HG03175 (cell line): ENCODE measurements around the gene CPED1.
A peak's percentile ranks its signal among the peaks of the same experiment; 100 is the strongest.

Experiments used
- ATAC-seq: cut with Tn5 transposase; IDR thresholded peaks from one replicate; pipeline ENCODE4 v1.9.1; 2021; ENCODE audit warnings: mild to moderate bottlenecking, moderate library complexity; ENCODE audit not compliant: unreplicated experiment

The CPED1 gene

GRCh38 chr7:121334875-121335648 lies 346.6 kb downstream of the CPED1 start:
- no peak for ATAC-seq

GRCh38 chr7:121336579-121336978 lies 348.1 kb downstream of the CPED1 start:
- no peak for ATAC-seq

GRCh38 chr7:121337398-121337797 lies 348.9 kb downstream of the CPED1 start:
- ATAC-seq: no peak

- ATAC-seq: peak; percentile 79
Observed at GRCh38 chr7:121339082-121339481, 350.6 kb downstream of the CPED1 start.

- no peak for ATAC-seq
Observed at GRCh38 chr7:121341933-121342332, 353.4 kb downstream of the CPED1 start.

GRCh38 chr7:121342631-121343030 lies 354.1 kb downstream of the CPED1 start:
- no peak for ATAC-seq

GRCh38 chr7:121343302-121343701 lies 354.8 kb downstream of the CPED1 start:
- ATAC-seq: no peak

GRCh38 chr7:121344093-121344492 lies 355.6 kb downstream of the CPED1 start:
- no peak for ATAC-seq

- no peak for ATAC-seq
Observed at GRCh38 chr7:121344497-121344896, 356.0 kb downstream of the CPED1 start.
